ENCODE data around the gene SLC30A5.
"Not testable (repeated sequence)": the region's sequence is repeated elsewhere in the genome, so short reads cannot be mapped to it uniquely, and the experiment has no call there.

SLC30A5 gene

DNA sequence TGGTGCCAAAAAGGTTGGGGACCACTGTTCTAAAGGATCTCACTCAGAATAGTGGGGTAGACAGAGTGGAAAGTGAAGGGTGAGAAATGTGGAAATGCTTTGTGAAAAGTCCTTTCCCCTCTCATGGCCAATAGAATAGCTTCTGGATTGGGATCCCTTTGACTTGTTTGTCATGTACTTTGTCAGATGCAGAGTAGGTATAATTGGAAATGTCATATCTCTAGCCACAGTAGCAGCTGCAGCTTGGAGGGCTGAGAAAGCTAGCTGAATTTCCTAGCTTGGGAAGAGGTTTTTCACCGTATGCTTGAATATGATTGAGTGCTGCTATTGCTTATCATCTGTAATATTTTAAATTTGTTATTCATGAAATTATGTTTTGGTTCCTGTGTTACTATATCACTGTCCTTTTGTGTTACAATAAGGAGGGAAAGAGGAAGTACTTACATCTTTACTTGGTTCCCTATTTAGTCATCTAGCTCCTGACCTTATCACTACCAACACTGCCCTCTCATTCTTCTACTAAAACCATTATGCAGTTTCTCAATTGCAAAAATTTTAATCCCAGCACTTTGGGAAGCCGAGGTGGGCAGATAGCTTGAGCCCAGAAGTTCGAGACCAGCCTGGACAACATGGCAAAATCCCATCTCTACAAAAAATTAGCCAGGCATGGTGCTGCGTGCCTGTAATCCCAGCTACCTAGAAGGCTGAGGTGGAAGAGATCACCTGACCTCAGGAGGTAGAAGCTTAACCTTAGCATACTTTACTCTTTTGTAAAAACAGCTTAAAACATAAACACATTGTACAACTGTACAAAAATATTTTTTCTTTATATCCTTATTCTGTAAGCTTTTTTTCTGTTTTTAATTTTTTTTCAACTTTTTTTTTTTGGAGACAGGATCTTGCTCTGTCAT, 12.4 kb downstream of the SLC30A5 start:
- DNase-seq: no peak

DNA sequence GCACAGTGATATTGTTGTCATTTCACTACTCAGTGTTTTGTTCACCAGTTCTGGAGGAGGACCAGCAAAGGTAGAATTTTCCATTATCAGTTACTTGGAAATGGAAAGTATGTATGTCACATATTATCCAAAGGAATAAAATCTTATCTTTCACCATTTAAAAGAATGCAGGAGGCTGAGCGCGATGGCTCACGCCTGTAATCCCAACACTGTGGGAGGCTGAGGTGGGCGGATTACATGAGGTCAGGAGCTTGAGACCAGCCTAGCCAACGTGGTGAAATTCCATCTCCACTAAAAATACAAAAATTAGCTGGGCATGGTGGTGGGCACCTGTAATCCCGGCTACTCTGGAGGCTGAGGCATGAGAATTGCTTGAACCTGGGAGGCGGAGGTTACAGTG, 14.6 kb downstream of the SLC30A5 start:
- not testable (repeated sequence) for DNase-seq

DNA sequence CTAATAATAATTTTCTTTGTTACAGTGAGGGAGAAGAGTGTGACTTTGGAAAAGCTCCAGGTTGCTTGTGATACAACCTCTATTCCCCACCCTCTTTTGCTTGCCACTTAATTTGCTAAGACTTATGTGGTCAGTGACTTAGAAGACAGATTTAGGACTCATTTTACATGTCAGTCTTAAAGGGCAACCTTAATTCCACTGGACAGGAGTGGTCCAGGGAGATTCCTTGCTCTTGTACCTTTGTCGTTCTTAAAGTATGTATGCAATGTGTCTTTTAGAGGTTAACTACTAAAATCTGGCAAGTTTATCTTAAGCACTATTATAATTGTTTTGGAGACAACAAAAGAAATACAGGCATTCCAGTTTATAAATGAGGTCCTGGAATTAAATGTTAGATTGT, 20.0 kb downstream of the SLC30A5 start:
- no peak for DNase-seq

DNA sequence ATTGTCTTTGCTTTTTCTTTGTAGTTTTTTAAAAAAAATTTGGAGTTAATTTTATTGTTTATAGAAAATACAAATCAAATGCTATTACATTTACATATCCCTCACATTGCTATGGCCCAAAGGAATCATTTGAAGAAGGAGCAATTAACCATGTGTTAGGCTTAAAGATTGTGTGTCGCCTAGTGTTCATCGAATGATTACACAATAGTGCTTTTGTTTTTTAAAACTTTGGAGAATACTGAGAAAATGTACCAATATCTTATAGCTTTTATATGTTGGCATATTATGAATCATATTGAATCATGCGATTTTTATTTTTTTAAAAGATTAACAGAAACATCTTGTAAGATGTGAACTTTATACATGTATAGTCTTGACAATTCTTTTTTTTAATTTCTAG, 21.7 kb downstream of the SLC30A5 start:
- DNase-seq: no peak

DNA sequence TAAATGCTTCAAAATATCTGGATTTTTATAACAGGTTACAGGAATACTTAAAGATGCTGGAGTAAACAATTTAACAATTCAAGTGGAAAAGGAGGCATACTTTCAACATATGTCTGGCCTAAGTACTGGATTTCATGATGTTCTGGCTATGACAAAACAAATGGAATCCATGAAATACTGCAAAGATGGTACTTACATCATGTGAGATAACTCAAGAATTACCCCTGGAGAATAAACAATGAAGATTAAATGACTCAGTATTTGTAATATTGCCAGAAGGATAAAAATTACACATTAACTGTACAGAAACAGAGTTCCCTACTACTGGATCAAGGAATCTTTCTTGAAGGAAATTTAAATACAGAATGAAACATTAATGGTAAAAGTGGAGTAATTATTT, 35.6 kb downstream of the SLC30A5 start:
- no peak for DNase-seq

DNA sequence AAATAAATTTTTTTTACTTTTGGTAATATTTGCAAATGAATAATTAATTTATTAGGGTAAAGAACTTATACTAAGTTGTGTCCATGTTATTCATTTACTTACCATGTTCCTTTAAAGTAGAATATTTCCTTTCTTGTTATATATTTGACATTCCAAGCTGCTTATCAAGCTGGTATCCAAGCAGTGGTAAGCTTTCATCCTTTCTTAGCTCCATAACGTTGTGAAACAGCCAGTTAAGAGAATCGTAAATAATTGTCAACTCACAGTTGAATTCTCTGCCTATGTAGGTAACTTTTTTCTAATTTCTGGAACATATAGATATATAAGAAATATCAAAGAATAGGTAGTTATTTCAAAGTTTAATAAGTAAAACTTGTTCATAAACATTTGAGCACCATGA, 36.4 kb downstream of the SLC30A5 start:
- DNase-seq: no peak

DNA sequence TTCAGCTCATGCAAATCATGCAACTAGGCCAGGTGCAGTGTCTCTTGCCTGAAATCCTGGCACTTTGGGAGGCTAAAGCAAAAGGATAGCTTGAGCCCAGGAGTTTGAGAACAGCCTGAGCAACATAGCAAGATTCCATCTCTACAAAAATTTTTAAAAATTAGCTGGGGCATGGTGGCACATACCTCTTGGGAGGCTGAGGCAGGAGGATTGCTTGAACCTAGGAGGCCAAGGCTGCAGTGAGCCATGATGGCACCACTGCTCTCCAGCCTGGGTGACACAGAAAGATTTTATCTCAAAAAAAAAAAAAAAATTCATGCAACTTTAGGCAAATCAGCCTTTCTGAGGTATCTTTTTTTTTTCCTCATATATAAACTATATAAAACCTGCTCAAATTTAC, 37.5 kb downstream of the SLC30A5 start:
- no peak for DNase-seq

DNA sequence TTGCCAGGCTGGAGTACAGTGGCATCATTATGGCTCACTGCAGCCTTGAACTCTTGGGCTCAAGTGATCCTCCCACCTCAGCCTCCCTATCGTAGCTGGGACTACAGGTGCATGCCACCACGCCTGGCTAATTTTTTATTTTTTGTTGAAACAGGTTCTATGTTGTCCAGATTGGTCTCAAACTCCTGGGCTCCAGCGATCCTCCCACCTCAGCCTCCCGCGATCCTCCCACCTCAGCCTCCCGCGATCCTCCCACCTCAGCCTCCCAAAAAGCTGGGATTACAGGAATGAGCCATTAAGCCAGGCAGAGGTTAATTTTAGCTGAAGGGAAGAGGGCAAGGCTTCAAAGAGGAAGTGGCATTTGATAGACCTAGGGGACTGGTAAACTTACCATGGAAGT, 40.3 kb downstream of the SLC30A5 start:
- no peak for DNase-seq

DNA sequence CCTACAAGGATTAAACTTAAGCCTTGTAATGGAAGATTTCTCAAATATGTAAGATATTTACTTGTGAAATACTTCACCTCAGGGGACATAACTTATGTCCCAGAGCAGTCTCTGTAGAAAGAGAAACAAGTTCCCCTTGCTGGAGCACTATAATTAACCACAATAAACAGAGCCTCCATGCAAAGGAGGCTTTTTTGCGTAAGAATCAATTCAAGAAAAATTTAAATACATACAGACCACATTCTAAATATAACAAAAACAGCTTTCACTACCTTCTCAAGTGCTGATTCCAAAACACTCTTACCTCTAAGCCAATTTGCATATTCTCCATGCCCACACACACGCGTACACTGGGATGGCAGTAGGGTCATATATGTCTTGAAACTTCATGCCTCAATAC, 42.5 kb downstream of the SLC30A5 start:
- no peak for DNase-seq

DNA sequence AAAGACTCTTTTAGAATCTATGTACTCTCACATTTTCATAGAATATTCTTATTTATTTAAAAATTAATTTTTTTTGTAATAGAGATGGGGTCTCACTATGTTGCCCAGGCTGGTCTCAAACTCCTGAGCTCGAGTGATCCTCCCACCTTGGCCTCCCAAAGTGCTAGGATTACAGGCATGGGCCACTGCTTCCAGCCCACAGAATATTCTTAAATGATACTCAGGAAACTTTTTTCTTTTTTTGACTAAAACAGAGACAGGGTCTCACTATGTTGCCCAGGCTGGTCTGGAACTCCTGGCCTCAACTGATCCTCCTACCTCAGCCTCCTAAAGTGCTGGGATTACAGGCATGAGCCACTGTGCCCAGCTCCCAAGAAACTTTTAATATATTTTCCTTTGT, 43.4 kb downstream of the SLC30A5 start:
- not testable (repeated sequence) for DNase-seq

DNA sequence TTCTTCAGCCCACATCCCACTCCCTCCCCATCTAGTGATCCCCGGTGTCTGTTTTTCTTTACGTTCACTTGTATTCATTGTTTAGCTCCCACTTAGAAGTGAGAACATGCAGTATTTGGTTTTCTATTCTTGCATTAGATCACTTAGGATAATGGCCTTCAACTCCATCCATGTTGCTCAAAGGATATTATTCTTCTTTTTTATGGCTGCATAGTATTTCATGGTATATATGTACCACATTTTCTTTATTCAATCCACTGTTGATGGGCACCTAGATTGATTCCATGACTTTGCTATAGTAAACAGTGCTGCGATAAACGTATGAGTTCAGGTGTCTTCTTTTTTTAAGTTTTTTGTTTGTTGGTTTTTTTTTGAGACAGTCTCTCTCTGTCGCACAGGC, 44.0 kb downstream of the SLC30A5 start:
- no peak for DNase-seq

DNA sequence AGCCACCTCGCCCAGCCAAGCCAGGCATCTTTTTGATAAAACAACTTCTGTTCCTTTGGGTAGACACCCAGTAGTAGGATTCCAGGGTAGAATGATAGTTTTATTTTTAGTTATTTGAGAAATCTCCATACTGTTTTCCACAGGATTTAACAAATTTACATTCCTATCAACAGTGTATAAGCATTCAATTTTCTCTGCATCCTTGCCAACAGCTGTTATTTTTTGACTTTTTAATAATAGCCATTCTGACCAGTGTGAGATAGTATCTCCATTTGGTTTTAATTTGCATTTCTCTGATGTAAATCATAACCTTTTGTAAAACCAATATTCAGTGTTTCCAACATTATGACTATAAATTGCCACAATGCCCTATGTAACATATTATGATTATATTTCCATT, 45.0 kb downstream of the SLC30A5 start:
- no peak for DNase-seq

DNA sequence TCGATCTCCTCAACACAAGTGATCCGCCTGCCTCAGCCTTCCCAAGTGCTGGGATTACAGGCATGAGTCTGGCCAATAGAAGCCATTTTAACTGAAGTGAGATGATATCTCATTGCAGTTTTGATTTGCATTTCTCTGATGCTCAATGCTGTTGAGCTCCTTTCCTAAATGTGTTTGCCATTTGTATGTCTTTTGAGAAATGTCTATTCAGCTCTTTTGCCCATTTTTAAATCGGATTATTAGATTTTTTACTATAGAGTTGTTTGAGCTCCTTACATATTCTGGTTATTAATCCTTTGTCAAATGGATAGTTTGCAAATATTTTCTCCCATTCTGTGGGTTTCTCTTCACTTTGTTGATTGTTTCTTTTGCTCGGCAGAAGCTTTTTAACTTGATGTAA, 46.4 kb downstream of the SLC30A5 start:
- DNase-seq: not testable (repeated sequence)

DNA sequence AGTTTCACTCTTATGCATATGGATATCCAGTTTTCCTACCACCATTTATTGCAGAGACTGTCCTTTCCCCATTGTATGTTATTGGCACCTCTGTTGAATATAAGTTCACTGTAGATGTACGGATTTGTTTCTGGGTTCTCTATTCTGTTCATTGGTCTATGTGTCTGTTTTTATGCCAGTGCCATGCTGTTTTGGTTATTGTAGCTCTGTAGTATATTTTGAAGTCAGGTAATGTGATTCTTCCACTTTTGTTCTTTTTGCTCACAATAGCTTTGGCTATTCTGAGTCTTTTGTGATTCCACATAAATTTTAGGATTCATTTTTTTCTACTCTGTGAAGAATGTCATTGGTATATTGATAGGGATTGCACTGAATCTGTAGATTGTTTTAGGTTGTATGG, 47.0 kb downstream of the SLC30A5 start:
- DNase-seq: no peak

DNA sequence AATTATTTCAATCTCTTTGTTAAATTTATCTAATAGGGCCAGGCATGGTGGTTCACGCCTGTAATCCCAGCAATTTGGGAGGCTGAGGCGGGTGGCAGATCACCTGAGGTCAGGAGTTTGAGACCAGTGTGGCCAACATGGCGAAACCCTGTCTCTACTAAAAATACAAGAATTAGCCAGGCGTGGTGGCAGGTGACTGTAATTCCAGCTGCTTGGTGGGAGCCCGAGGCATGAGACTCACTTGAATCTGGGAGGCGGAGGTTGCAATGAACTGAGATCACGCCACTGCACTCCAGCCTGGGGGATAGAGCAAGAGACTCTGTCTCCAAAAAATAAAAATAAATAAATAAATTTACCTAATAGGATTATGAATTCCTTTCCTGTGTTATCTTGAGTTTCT, 54.8 kb downstream of the SLC30A5 start:
- not testable (repeated sequence) for DNase-seq

DNA sequence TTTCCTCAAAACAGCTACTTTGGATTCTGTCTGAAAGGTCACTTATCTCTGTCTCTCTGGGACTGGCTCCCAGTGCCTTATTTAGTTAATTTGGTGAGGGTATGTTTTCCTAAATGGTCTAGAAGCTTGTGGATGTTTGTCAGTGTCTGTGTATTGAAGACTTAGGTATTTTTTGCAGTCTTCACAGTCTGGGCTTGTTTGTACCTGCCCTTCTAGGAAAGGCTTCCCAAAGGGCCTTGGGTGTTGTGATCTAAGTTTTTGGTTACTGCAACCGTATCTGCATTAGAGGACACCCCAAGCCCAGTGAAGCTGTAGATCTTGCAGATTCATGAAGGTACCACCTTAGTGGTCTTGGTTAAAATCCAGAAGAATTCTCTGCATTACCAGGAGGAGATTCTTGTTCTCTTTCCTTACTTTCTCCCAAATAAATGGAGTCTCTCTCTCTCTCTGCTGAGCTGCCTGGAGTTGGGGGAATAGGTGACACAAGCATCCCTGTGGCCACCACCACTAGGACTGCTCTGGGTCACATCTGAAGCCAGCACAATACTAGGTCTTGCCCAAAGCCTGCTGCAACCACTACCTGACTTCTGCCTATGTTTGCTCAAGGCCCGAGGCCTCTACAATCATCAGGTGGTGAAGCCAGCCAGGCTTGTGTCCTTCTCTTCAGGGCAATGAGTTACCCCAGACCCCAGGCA, 55.3 kb downstream of the SLC30A5 start:
- DNase-seq: no peak

DNA sequence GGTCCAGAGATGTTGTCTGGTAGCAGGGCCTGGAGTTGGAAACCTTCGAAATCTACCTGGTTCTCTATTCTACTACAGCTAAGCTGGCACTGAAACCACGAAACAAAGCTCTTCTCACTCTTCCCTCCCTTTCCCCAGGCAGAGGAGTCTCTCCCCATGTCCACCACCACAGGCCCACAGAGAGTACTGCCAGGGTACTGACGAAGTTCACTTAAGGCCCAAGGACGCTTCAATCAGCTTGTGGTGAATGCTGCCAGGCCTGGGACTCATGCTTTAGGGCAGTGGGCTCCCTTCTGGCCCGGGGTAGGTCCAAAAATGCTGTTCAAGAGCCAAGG, 55.8 kb downstream of the SLC30A5 start:
- no peak for DNase-seq

DNA sequence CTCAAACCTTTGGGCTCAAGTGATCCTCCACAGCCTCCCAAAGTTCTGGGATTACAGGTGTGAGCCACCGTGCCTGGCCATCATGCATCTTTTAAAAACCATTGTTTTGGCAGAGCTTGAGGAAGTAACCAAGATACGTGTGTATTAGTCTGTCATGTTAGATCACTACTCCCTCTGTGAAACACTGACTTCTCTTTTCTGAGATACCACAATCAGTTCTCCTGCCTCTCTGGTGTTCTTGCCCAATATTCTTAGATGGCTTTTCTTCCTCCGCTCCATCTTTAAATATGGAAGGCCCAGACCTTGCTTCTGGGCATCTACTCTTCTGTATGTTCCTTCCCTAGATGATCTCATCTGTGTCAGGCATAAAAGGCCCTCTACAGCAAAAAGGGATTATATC, 58.9 kb downstream of the SLC30A5 start:
- DNase-seq: no peak

DNA sequence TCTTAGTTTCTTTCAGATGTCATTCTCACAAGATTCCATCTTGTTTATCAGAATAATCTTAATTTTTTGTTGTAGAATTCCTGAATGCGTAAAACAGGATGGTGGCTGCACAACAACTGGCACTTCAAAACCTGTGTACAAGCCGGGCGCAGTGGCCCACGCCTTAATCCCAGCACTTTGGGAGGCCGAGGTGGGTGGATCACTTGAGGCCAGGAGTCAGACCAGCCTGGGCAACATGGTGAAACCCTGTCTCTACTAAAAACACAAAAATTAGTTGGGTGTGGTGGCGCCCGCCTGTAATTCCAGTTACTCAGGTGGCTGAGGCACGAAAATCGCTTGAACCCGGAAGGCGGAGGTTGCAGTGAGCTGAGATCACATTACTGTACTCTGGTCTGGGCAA, 62.6 kb downstream of the SLC30A5 start:
- no peak for DNase-seq

DNA sequence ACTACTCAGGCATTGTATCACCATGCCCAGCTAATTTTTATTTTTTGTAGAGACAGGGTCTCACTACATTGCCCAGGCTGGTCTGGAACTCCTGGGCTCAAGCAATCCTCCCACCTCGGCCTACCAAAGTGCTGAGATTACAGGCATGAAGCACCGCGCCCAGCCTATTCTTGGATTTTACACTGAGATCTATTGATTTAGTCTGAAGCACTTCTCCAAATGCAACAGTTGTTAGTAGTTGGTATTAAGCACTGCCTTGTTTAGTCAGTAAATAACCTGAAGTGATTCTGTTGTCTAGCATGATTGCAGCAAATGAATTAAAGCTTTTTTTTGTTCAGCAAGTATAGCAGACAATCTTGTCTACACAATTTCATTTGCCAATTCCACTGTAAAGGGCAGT, 64.2 kb downstream of the SLC30A5 start:
- no peak for DNase-seq

DNA sequence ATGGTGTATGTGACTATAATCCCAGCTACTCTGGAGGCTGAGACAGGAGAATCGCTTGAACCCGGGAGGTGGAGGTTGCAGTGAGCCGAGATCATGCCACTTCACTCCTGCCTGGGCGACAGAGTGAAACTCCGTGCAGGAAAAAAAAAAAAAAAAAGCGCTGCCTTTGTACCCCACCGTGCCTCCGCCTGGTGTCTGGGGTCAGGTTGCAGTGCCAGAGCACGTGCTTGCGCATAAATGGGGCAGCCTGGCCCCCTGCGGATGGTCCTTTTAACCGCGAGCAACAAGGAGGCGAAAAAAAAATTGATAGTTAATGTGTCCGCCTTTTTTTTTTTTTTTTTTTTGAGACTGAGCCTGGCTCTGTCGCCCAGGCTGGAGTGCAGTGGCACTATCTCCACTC, 66.8 kb downstream of the SLC30A5 start:
- no peak for DNase-seq

DNA sequence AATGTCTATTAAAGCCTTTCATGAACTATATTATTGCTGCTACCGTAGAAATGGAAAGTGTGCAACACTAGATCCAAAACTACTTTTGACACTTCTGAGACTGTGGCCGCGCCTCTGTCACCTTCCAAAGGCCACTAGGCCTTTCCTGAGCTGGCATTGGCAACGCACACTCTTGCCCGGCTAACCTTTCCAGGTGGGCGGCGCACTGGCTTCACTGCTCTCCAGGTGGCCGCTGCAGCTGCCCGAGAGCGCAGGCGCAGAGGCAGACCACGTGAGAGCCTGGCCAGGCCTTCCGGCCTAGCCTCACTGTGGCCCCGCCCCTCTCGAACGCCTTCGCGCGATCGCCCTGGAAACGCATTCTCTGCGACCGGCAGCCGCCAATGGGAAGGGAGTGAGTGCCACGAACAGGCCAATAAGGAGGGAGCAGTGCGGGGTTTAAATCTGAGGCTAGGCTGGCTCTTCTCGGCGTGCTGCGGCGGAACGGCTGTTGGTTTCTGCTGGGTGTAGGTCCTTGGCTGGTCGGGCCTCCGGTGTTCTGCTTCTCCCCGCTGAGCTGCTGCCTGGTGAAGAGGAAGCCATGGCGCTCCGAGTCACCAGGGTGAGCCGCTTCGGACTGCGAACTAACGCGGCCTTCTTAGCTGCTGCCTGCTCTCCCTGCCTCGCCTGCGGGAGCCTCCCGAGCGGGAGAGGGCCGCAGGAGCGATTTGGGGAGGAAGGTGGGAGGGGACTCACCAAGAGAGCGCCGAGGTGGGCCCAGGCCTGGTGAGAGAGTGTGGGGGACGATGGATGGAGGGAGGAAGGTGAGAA, 73.1 kb downstream of the SLC30A5 start, which contains the start of gene CCNB1:
CCNB1 (plus strand) TSS at position 465 of the 807 bp plus-strand sequence; CDS start at position 578, 113 bp downstream.
- DNase-seq: peak; percentile 98

DNA sequence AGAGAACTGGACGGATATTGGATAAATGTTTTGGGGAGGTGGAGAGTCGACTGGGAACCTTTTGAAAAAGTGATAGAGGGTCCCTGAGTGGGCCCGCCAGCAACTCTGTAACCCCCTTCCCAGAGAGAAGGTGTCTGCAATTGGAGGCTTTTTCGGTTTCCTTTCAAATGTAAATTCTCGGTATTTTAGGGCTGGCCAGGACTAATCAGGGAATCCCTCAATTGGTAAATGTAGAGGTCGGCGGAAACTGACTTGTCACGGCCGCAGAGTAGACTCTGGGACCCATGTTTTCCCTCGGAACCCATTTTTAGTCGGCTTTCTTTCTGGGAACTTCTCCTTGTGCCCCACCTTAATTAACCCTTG, 73.7 kb downstream of the SLC30A5 start:
- DNase-seq: no peak

DNA sequence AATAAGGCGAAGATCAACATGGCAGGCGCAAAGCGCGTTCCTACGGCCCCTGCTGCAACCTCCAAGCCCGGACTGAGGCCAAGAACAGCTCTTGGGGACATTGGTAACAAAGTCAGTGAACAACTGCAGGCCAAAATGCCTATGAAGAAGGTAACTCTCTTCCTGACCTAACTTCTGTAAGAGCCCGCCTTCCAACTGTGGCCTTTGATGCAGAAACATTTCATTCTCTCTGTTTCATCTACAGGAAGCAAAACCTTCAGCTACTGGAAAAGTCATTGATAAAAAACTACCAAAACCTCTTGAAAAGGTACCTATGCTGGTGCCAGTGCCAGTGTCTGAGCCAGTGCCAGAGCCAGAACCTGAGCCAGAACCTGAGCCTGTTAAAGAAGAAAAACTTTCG, 74.1 kb downstream of the SLC30A5 start:
- no peak for DNase-seq

Measured in NCI-H82 (cell line).